Neural cell (in vitro differentiated cells): ENCODE measurements around the gene FXN.

Experiments
- EZH2 ChIP-seq: fragments of 200-600, 300-800 bp; shearing (Covaris generic), sonication (generic); IDR thresholded peaks from 2 replicates; pipeline ENCODE4 v1.6.1; 2014; ENCODE audit warnings: antibody characterized with exemption, low read length, borderline replicate concordance, mild to moderate bottlenecking; ENCODE audit not compliant: insufficient read depth, poor library complexity, severe bottlenecking
- RAD21 ChIP-seq: fragments of 450-650 bp; conservative IDR thresholded peaks from 2 replicates; pipeline ENCODE4 v1.6.1; 2014; ENCODE audit warnings: antibody characterized with exemption, mild to moderate bottlenecking, moderate library complexity
- SMC3 ChIP-seq: fragments of 450-650 bp; conservative IDR thresholded peaks from 2 replicates; pipeline ENCODE4 v1.6.1; 2014; ENCODE audit warnings: antibody characterized with exemption, mild to moderate bottlenecking, moderate library complexity; ENCODE audit not compliant: poor library complexity
- TAF1 ChIP-seq: IDR thresholded peaks from 2 replicates; pipeline ENCODE4 v1.6.1; 2012; ENCODE audit warnings: low read depth
- TF ChIP-seq, protein P1 (sequence below): fragments of 450-650 bp; IDR thresholded peaks from 2 replicates; pipeline ENCODE4 v1.5.1; 2014; ENCODE audit warnings: antibody characterized with exemption, mild to moderate bottlenecking, moderate library complexity; ENCODE audit not compliant: poor library complexity, severe bottlenecking

DNA sequence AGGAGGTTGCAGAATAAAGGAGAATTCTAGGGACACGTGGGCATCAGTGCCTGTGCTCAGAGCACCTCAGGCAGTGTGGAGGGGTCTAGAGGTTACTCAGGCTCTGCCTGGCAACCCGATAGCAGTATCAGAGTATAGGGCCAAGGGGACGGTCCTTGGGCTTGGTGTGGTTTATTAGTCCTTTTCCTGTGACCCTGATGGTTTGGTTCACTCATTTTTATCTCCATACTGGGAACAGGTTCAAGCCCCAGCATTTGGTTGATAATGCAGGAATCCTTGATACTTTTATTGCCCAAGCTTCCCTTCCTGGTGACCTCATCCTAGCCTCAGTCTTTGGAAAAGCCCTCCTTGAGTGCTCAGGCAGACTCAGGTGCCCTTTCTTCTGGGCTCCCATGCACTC is 35.5 kb downstream of the FXN start:
- TF ChIP-seq, protein P1, sequence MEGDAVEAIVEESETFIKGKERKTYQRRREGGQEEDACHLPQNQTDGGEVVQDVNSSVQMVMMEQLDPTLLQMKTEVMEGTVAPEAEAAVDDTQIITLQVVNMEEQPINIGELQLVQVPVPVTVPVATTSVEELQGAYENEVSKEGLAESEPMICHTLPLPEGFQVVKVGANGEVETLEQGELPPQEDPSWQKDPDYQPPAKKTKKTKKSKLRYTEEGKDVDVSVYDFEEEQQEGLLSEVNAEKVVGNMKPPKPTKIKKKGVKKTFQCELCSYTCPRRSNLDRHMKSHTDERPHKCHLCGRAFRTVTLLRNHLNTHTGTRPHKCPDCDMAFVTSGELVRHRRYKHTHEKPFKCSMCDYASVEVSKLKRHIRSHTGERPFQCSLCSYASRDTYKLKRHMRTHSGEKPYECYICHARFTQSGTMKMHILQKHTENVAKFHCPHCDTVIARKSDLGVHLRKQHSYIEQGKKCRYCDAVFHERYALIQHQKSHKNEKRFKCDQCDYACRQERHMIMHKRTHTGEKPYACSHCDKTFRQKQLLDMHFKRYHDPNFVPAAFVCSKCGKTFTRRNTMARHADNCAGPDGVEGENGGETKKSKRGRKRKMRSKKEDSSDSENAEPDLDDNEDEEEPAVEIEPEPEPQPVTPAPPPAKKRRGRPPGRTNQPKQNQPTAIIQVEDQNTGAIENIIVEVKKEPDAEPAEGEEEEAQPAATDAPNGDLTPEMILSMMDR, result no peak
- TF ChIP-seq RAD21 (no peak), SMC3 (no peak), TAF1 (no peak), EZH2 (no peak)
